Measurements from ENCODE around the gene ERC2.

Gene ERC2

DNA sequence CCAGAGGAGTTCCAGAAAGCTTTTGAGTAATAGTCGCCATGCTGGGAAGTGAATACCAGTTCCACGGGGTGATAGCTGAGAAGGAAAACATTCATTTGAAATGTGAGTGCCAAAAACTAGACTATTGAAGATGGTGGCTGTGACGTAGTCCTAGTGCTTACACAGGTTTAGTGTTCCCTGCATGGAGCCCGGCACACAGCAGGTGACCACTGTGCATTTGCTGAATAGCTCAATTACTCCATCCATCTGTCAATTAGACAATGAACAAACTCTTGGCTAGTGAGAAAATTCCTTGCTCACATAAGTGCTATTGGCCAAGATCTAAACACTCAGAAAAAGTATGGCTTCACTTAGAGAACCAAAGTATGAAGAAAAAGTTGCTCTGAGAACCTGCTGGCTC lies 533.0 kb downstream of the ERC2 start:
- Mint-ChIP-seq H3K9me3 (no peaks in the 10 kb centered on the region), H3K36me3 (ENCODE audit: low read depth) (no peaks in the 10 kb centered on the region), H3K4me3 (no peak overlapping the region), H3K27ac (no peak overlapping the region), H3K27me3 (ENCODE audit: low read depth) (no peaks in the 10 kb centered on the region), H3K4me1 (ENCODE audit: low read depth) (no peaks in the 10 kb centered on the region)
- no peak for DNase-seq (ENCODE audit: low spot score)

DNA sequence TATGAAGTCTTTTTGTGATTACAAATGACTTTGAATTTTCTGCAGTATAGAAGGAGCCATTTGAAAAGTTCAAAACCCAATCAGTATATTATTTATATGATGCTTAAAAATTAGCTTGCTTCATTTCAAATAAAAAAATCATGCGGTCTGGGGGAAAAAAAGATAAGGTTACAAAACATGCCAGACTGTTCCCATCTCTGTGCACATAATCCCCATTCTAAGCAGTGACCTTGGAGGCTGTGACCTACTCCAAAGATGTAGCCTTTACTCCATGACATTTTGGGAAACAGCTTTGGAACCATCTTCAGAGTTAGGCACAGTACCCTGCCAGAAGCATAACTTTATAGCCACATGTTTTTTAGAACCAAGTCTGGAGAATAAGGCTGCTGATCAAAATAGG lies 533.5 kb downstream of the ERC2 start:
- no peaks in the 10 kb centered on the region for H3K4me1 Mint-ChIP-seq (ENCODE audit: low read depth)
- no peak for DNase-seq (ENCODE audit: low spot score)
- no peaks in the 10 kb centered on the region for H3K27me3 Mint-ChIP-seq (ENCODE audit: low read depth)
- H3K36me3 Mint-ChIP-seq (ENCODE audit: low read depth): no peaks in the 10 kb centered on the region
- no peaks in the 10 kb centered on the region for H3K9me3 Mint-ChIP-seq
- no peak overlapping the region for H3K27ac Mint-ChIP-seq
- no peak overlapping the region for H3K4me3 Mint-ChIP-seq

DNA sequence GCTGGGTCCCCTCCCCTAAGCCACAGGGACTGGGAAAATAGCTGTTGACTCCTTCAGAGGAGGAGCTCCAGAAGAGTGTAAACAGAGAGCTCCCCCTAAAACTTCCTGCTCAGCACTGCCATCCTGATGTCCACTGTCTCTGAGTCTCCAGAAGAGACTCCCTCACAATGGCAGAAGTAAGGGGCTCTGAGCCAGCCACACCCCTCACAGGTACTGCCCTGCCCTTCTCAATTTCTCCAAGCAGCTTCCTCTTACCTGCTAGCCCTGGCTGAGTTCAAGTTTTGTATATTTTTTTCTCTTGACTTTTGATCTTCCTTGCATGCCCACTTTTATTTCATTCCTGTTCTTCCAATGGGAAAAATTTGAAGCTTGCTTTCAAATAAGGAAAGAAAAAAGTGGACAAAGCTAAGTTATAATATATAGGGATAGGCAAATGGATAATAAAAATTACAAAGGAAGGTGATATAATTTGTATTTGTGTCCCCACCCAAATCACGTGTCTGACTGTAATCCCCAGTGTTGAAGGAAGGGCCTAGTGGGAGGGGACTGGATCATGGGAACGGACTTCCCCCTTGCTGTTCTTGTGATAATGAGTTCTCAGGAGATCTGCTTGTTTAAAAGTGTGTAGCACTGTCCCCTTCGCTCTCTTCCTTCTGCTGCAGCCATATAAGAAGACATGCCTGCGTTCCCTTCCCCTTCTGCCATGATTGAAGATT lies 539.0 kb downstream of the ERC2 start:
- Mint-ChIP-seq H3K27me3 (ENCODE audit: low read depth) (no peaks in the 10 kb centered on the region), H3K27ac (no peak overlapping the region), H3K36me3 (ENCODE audit: low read depth) (no peaks in the 10 kb centered on the region), H3K4me3 (no peak overlapping the region), H3K9me3 (no peaks in the 10 kb centered on the region), H3K4me1 (ENCODE audit: low read depth) (no peaks in the 10 kb centered on the region)
- DNase-seq (ENCODE audit: low spot score): no peak

DNA sequence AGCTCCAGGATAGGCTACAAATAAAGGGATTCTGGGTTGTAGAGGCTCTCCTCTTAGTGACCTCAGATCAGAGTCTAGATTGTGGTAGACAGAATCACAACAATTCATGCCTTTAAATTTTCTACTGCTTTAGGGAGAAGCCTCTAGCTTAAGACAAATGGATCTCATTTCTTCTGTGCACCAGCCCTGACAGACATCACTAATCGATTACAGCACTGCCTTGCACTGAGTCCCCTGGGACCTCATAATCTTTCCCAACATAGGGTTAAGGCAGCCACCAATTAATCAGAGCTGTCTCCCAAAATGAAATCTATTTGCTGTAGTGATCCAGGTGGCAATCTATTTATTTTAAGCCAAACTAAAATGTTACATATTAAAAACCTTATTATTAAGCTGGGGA lies 544.6 kb downstream of the ERC2 start:
- no peak overlapping the region for H3K4me3 Mint-ChIP-seq
- no peak for DNase-seq (ENCODE audit: low spot score)
- no peaks in the 10 kb centered on the region for H3K9me3 Mint-ChIP-seq
- no peaks in the 10 kb centered on the region for H3K27me3 Mint-ChIP-seq (ENCODE audit: low read depth)
- H3K27ac Mint-ChIP-seq: no peak overlapping the region
- H3K4me1 Mint-ChIP-seq (ENCODE audit: low read depth): no peaks in the 10 kb centered on the region
- H3K36me3 Mint-ChIP-seq (ENCODE audit: low read depth): no peaks in the 10 kb centered on the region

DNA sequence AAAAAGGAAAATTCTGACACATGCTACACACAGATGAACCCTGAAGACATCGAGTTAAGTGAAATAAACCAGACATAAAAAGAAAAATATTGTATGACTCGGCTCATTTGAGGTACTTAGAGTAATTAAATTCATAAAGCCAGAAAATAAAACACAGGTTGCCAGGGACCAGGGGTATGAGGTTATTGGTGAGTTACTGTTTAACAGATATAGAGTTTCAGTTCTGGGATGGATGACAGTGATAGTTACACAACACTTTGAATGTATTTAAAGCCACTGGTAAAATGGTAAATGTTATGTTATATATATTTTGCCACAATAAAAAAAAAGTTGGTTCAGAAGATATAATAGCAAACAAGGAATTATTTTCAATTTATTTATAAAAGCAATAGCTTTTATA lies 545.1 kb downstream of the ERC2 start:
- Mint-ChIP-seq H3K36me3 (ENCODE audit: low read depth) (no peaks in the 10 kb centered on the region), H3K27me3 (ENCODE audit: low read depth) (no peaks in the 10 kb centered on the region), H3K27ac (no peak overlapping the region), H3K4me1 (ENCODE audit: low read depth) (no peaks in the 10 kb centered on the region), H3K4me3 (no peak overlapping the region), H3K9me3 (no peaks in the 10 kb centered on the region)
- DNase-seq (ENCODE audit: low spot score): no peak

DNA sequence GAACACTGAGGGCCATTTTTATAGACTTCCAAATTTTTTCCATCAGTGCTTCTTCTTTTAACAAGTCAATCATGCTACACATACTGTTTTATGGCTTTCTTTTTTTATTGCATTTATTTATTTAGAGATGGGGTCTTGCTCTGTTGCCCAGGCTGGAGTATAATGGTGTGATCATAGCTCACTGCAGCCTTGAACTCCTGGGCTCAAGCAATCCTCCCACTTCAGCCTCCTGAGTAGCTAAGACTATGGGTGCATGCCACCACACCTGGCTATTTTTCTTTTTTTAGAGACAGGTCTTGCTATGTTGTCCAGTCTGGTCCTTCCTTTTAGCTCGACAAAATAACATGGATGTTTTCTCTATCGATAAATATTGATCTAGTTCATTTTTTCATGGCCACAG lies 555.4 kb downstream of the ERC2 start:
- Mint-ChIP-seq H3K4me3 (no peak overlapping the region), H3K9me3 (no peaks in the 10 kb centered on the region), H3K4me1 (ENCODE audit: low read depth) (no peaks in the 10 kb centered on the region), H3K27me3 (ENCODE audit: low read depth) (no peaks in the 10 kb centered on the region), H3K27ac (no peak overlapping the region), H3K36me3 (ENCODE audit: low read depth) (no peaks in the 10 kb centered on the region)
- DNase-seq (ENCODE audit: low spot score): no peak

DNA sequence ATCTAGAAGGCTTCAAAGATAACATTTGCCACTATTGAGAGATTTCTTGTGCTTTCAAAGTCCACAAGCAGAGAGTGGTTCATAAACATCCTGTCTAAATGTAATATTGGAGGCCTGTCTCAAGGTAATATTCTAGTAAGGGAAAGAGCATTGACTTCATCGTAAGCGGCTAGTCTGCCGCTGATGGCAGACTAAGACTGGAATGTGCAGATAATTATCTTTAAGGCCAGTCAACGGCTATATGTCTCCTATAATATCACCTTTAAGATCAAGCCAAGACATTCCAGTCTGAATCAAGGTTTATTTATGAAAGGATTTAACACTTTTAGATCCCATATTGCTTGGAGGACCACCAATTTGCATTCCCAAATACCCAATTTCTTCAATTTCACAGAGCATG lies 557.0 kb downstream of the ERC2 start:
- H3K4me3 Mint-ChIP-seq: no peak overlapping the region
- H3K27ac Mint-ChIP-seq: no peak overlapping the region
- no peaks in the 10 kb centered on the region for H3K36me3 Mint-ChIP-seq (ENCODE audit: low read depth)
- no peak for DNase-seq (ENCODE audit: low spot score)
- H3K4me1 Mint-ChIP-seq (ENCODE audit: low read depth): no peaks in the 10 kb centered on the region
- H3K27me3 Mint-ChIP-seq (ENCODE audit: low read depth): no peaks in the 10 kb centered on the region
- H3K9me3 Mint-ChIP-seq: no peaks in the 10 kb centered on the region

DNA sequence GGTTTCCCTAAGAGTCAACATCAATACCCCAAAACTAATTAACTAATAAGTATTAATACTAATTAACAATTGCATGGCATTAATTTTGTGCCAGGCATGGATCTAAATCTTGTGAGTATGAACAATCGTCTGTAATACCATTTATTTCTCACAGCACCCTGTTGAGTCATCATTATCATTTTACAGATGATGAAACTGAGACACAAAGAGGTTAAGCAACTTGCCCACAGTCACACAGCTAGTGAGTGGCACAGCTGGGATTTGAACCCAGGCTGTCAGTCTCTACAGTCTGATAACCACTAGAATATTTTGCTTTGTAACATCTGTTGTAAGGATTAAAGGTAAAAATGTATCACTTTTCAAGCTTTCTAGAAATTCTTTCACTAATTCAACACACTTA lies 557.7 kb downstream of the ERC2 start:
- Mint-ChIP-seq H3K36me3 (ENCODE audit: low read depth) (no peaks in the 10 kb centered on the region), H3K4me3 (no peak overlapping the region), H3K4me1 (ENCODE audit: low read depth) (no peaks in the 10 kb centered on the region), H3K27me3 (ENCODE audit: low read depth) (no peaks in the 10 kb centered on the region), H3K9me3 (no peaks in the 10 kb centered on the region), H3K27ac (no peak overlapping the region)
- no peak for DNase-seq (ENCODE audit: low spot score)

DNA sequence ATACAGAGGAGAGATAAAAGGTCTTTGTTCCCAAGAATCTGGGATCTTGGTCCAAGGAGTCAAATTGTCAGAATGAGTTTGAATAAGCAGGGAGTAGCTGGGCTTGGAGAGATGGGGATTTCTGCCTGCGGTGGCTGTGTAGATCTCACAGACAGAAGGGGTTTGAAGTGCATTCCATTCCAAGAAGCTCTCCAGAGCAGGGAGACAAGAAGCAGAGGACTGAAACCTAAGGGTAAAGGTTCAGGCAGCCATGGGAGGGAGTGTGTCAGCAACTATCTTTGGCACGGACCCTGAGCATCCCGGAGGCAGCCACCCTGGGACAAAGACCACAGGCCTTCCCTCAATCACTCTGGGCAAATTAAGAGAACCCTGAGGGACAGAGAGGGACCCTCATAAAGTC lies 558.9 kb downstream of the ERC2 start:
- Mint-ChIP-seq H3K27me3 (ENCODE audit: low read depth) (no peaks in the 10 kb centered on the region), H3K36me3 (ENCODE audit: low read depth) (no peaks in the 10 kb centered on the region)

DNA sequence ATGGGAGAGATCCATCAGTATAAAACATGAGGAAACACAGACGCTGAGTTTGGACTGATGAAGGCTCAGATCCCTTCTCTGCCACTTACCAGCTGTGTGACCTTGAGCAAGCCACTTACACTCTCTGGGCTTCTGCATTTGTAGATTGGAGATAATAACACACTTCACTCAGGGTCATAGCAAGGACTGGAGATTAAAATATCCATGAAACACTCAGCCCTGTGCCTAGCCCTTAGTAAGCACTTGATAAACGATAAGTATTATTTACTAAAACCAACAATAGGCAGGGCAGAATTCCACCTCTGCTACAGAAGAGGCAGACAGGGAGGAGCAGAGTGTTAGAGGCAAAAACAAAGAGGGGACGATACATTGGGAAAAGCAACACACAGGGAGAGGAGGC lies 560.7 kb downstream of the ERC2 start:
- Mint-ChIP-seq H3K4me3 (no peak overlapping the region), H3K36me3 (ENCODE audit: low read depth) (no peaks in the 10 kb centered on the region), H3K27ac (no peak overlapping the region), H3K27me3 (ENCODE audit: low read depth) (no peaks in the 10 kb centered on the region), H3K9me3 (no peaks in the 10 kb centered on the region), H3K4me1 (ENCODE audit: low read depth) (no peaks in the 10 kb centered on the region)
- DNase-seq (ENCODE audit: low spot score): no peak

More for the DNA sequence above, 558.9 kb downstream of the ERC2 start:
- H3K27ac Mint-ChIP-seq: no peak overlapping the region
- H3K9me3 Mint-ChIP-seq: no peaks in the 10 kb centered on the region
- no peak for DNase-seq (ENCODE audit: low spot score)
- H3K4me1 Mint-ChIP-seq (ENCODE audit: low read depth): no peaks in the 10 kb centered on the region
- no peak overlapping the region for H3K4me3 Mint-ChIP-seq

DNA sequence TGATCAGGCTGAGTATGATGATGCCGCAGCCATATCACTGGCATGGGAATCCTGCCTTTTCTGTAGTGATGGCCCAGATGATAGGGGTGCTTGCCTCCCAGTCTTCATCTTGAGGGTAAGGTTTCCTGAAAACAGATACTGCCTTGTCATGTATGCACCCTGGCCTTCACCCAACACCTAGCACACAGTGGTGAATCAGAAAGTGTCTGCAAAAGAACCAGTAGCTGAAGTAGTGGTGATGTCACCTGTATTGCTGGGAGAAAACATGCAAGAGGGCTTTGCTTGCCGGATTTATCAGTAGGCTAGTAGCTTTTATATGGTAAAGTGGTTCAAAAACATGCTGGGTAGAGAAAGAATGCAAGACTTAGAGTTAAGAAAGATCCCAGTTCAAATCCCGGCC lies 561.4 kb downstream of the ERC2 start:
- Mint-ChIP-seq H3K9me3 (no peaks in the 10 kb centered on the region), H3K27ac (no peak overlapping the region), H3K36me3 (ENCODE audit: low read depth) (no peaks in the 10 kb centered on the region), H3K27me3 (ENCODE audit: low read depth) (no peaks in the 10 kb centered on the region), H3K4me1 (ENCODE audit: low read depth) (no peaks in the 10 kb centered on the region), H3K4me3 (no peak overlapping the region)
- no peak for DNase-seq (ENCODE audit: low spot score)

DNA sequence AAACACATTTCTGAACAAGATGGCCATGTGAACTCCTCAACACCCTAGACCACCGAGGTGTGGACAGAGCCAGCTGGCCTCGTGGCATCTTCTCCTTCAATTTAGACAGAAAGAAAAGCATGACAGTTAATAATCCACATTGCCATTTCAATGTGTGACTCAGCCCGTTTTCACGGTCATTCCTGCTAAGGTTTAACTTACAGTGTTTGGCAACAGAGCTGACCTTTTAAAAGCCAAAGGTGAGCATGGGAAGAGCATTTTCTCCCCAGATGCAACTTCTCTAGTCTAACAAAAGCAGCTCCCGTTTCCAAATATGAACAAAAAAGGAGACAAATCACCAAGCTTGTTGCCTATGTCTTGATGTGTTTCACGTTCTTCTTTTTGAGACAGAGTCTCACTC lies 563.6 kb downstream of the ERC2 start:
- H3K4me3 Mint-ChIP-seq: no peak overlapping the region
- H3K27me3 Mint-ChIP-seq (ENCODE audit: low read depth): no peaks in the 10 kb centered on the region
- H3K4me1 Mint-ChIP-seq (ENCODE audit: low read depth): no peaks in the 10 kb centered on the region
- no peak for DNase-seq (ENCODE audit: low spot score)
- H3K27ac Mint-ChIP-seq: no peak overlapping the region
- H3K36me3 Mint-ChIP-seq (ENCODE audit: low read depth): no peaks in the 10 kb centered on the region
- no peaks in the 10 kb centered on the region for H3K9me3 Mint-ChIP-seq

DNA sequence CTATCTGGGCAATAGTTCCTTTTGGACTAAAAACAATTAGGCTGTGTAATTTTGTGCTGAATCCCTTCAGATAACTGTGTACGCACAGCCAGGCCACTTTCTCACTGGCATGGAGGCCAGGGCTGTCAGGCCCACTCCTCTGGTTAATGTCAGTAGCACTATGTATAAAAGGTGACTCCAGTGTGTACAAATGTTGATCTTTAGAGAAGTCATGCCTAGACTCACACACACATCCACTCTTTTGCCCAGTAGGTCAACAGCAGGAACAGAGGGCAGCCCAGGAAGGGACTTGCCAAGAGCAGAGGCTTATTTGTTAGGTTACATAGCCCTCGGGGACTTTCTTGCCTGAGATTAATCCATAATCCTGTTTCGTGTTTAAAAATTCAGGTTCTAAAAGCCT lies 564.6 kb downstream of the ERC2 start:
- H3K9me3 Mint-ChIP-seq: no peaks in the 10 kb centered on the region
- no peaks in the 10 kb centered on the region for H3K36me3 Mint-ChIP-seq (ENCODE audit: low read depth)
- no peak overlapping the region for H3K27ac Mint-ChIP-seq
- H3K4me3 Mint-ChIP-seq: no peak overlapping the region
- no peaks in the 10 kb centered on the region for H3K4me1 Mint-ChIP-seq (ENCODE audit: low read depth)
- DNase-seq (ENCODE audit: low spot score): no peak
- no peaks in the 10 kb centered on the region for H3K27me3 Mint-ChIP-seq (ENCODE audit: low read depth)

DNA sequence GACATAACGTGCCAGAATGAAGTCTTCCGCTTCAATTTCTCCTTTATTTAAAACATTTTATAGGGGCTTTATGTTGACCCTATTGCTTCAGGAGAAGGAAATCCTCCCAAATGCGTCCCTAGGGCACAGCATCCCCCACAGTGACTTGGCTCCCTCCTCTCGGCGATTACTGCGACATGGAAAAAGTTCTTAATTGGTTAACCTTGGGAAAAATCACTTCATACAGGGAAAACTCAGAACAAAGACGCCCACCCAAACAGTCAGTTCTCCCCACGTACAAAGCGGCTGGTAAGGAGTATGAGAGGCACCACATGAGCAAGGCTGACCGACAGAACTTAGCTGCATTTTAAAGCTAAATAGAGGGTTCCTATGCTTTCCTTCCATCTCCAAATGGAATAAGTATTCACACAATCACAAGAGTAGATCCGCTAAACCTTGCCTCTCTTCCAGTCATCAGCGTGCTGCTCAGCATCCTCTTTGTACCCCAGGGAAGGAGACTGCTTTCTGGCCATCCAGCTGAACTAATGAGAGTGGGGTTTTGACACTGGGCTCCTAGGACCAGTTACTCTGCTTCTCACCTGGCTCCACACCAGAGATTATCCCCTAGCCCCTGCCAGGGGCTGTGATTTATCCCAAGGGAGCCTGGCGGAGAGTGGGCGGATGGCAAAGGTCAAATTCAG lies 565.9 kb downstream of the ERC2 start:
- no peaks in the 10 kb centered on the region for H3K9me3 Mint-ChIP-seq
- no peaks in the 10 kb centered on the region for H3K36me3 Mint-ChIP-seq (ENCODE audit: low read depth)
- H3K27ac Mint-ChIP-seq: no peak overlapping the region
- no peak overlapping the region for H3K4me3 Mint-ChIP-seq
- no peak for DNase-seq (ENCODE audit: low spot score)
- no peaks in the 10 kb centered on the region for H3K27me3 Mint-ChIP-seq (ENCODE audit: low read depth)
- no peaks in the 10 kb centered on the region for H3K4me1 Mint-ChIP-seq (ENCODE audit: low read depth)

DNA sequence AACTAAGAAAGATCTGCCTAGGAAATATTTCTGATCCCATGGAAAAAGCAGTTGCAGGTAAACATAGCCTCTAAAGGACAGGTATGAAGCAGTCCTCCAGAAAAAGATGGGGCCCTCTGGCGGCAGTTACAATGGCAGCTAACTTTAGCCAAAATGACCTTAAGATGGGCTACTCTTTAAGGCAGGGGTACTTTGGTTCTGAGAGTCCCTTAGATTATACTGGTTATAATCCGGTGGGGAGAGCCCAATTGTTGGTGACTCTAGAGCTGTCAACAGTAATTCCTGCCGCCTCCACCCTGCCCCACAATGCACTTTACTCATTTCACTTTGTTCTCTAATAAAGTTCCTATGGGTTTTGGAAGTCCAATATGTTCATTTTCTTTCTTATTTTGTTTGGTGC lies 568.4 kb downstream of the ERC2 start:
- no peak overlapping the region for H3K27ac Mint-ChIP-seq
- no peaks in the 10 kb centered on the region for H3K9me3 Mint-ChIP-seq
- H3K36me3 Mint-ChIP-seq (ENCODE audit: low read depth): no peaks in the 10 kb centered on the region
- no peaks in the 10 kb centered on the region for H3K27me3 Mint-ChIP-seq (ENCODE audit: low read depth)
- H3K4me1 Mint-ChIP-seq (ENCODE audit: low read depth): no peaks in the 10 kb centered on the region
- DNase-seq (ENCODE audit: low spot score): no peak
- H3K4me3 Mint-ChIP-seq: no peak overlapping the region

Measured in T-helper 2 cell treated with Interferon-gamma antibody and Interleukin-4, amounts not matched to agents 5 μg/mL and 100 μg/mL, for 36 hours (primary cell).